D721Med (cell line): ENCODE data around the gene TEX48.
A peak's percentile ranks its signal among the peaks of the same experiment; 100 is the strongest.

Source experiments
- DNase-seq: peaks from one replicate; pipeline ENCODE4 v3.0.0; 2011; ENCODE audit warnings: low spot score; ENCODE audit not compliant: insufficient read length
- FAIRE-seq: peaks from 2 replicates; lab custom pipeline; 2011; peaks lifted over from hg19 to GRCh38; lab: Jason Lieb, UNC
- CTCF ChIP-seq: IDR thresholded peaks from 2 replicates; pipeline ENCODE4 v1.5.1; 2012; ENCODE audit warnings: mild to moderate bottlenecking, control low read depth; ENCODE audit not compliant: insufficient read depth; ENCODE audit errors: missing control alignments

The TEX48 gene

GRCh38 chr9:114657705-114658104, 24.3 kb downstream of the TEX48 start, which contains the start of gene TEX53:
Gene TEX53 (minus strand): TSS chr9:114657805. CDS start chr9:114657774, 31 bp downstream.
- FAIRE-seq (no peak), DNase-seq (no peak)
- no peak for TF ChIP-seq CTCF

GRCh38 chr9:114656301-114656700, 25.7 kb downstream of the TEX48 start:
- no peak for TF ChIP-seq CTCF
- FAIRE-seq (no peak), DNase-seq (no peak)

GRCh38 chr9:114655689-114656088, 26.3 kb downstream of the TEX48 start:
- DNase-seq (no peak), FAIRE-seq (no peak)
- TF ChIP-seq CTCF = no peak

GRCh38 chr9:114653556-114654159, 28.3 kb downstream of the TEX48 start:
- FAIRE-seq (no peak), DNase-seq (peak; percentile 63)
- peak; percentile 96 for TF ChIP-seq CTCF

GRCh38 chr9:114652776-114653555, 29.0 kb downstream of the TEX48 start:
- no peak for FAIRE-seq
- DNase-seq = no peak
- TF ChIP-seq CTCF = no peak

- DNase-seq = no peak
- TF ChIP-seq CTCF = no peak
- FAIRE-seq = no peak
Observed at GRCh38 chr9:114643896-114644295, 38.1 kb downstream of the TEX48 start.

GRCh38 chr9:114643001-114643400, 39.0 kb downstream of the TEX48 start:
- no peak for TF ChIP-seq CTCF
- FAIRE-seq = no peak
- DNase-seq = no peak
